Measurements from ENCODE around the gene CREB3L4. TPM values are rescaled to one million over a fixed set of nuclear protein-coding genes. Genes with fewer than 3 reads are reported as not detected.

CREB3L4 gene, protein sequence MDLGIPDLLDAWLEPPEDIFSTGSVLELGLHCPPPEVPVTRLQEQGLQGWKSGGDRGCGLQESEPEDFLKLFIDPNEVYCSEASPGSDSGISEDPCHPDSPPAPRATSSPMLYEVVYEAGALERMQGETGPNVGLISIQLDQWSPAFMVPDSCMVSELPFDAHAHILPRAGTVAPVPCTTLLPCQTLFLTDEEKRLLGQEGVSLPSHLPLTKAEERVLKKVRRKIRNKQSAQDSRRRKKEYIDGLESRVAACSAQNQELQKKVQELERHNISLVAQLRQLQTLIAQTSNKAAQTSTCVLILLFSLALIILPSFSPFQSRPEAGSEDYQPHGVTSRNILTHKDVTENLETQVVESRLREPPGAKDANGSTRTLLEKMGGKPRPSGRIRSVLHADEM
- 4.4 and 6.5 TPM in 2 replicates for total RNA-seq (2012; rRNA removed)
- 8.3 and 9.8 TPM in 2 replicates for polyA plus RNA-seq (2012; rRNA removed)
- polyA plus RNA-seq (2012; cell fraction: cytosol; rRNA removed) = 5.0 and 5.8 TPM in 2 replicates
- 21.0 and 21.3 TPM in 2 replicates for polyA plus RNA-seq (2012; cell fraction: nucleus; rRNA removed; ENCODE audit: low replicate concordance)
- Bru-seq, nascent RNA = percentile 42 among the genes with signal in this experiment
- BruChase-seq, experiment 1, labeled RNA remaining after a 6-hour chase = percentile 48 among the genes with signal in this experiment
- BruChase-seq, experiment 2, labeled RNA remaining after a 2-hour chase = percentile 44 among the genes with signal in this experiment
- long read RNA-seq, partial matches to known transcripts = 2 of 5 reads
- long read RNA-seq, other reads (novel, unspliced or antisense) = 2 of 5 reads

- Histone ChIP-seq H3K4me2 (ENCODE audit: low read depth, low read length) (peak within 1 kb of the TSS; percentile 87), H2BK20ac (ENCODE audit: low read depth, low read length) (no peak within 1 kb of the TSS), H3K18ac (ENCODE audit: low read depth, low read length) (peak within 1 kb of the TSS; percentile 32; the same call in 1 of the 2 replicates), H4K5ac (ENCODE audit: low read depth, low read length) (peak within 1 kb of the TSS; percentile 46), H2BK5ac (ENCODE audit: low read depth, low read length, poor library complexity, severe bottlenecking) (peak within 1 kb of the TSS; percentile 76), H3K4ac (ENCODE audit: low read depth, low read length) (peak within 1 kb of the TSS; percentile 80), H3K4me3 (ENCODE audit: insufficient read depth, low read depth, low read length) (peak within 1 kb of the TSS; percentile 59), H2AK9ac (replicated peaks; ENCODE audit: low read depth, low read length, poor library complexity) (peak within 1 kb of the TSS; percentile 88), H3K79me1 (ENCODE audit: low read depth in 1 of 2, low read length in 2 of 2) (peaks cover 5 to 45% of the 10 kb centered on the region in 2 experiments; a peak in 3 of 4 replicates), H3K27me3 (ENCODE audit: control insufficient read depth, insufficient read depth, low read length) (no peaks in the 10 kb centered on the region), H4K91ac (ENCODE audit: insufficient read depth, low read depth, low read length) (peak within 1 kb of the TSS; percentile 69), H2BK120ac (ENCODE audit: low read depth, low read length) (peak within 1 kb of the TSS; percentile 21; the same call in 1 of the 2 replicates), H3K9ac (ENCODE audit: low read depth, low read length) (peak within 1 kb of the TSS; percentile 82), H3K23ac (ENCODE audit: low read depth, low read length) (peak within 1 kb of the TSS; percentile 70), H3K9me1 (ENCODE audit: insufficient read depth, low read length) (peaks cover 7% of the 10 kb centered on the region; the same call in 1 of the 2 replicates), H3K27ac (ENCODE audit: insufficient read depth, low read length) (peak within 1 kb of the TSS; percentile 77), H3K9me3 (ENCODE audit: control insufficient read depth, insufficient read depth, low read length) (no peaks in the 10 kb centered on the region), H3K36me3 (ENCODE audit: control insufficient read depth, insufficient read depth, low read length) (no peaks in the 10 kb centered on the region), H4K20me1 (ENCODE audit: insufficient read depth, low read length) (peaks cover 3% of the 10 kb centered on the region; the same call in 1 of the 2 replicates), H3K14ac (replicated peaks; ENCODE audit: low read depth, low read length) (peak within 1 kb of the TSS; percentile 66), H2BK15ac (ENCODE audit: low read depth, low read length) (no peak within 1 kb of the TSS), H3K56ac (ENCODE audit: extremely low read depth, insufficient read depth, low read length) (peak within 1 kb of the TSS; percentile 46), H4K8ac (ENCODE audit: low read depth in 2 of 2, low read length in 2 of 2) (peak within 1 kb of the TSS; percentile 25 to 93), H3K4me1 (ENCODE audit: control insufficient read depth, insufficient read depth, low read length) (peaks cover 3% of the 10 kb centered on the region; the same call in 1 of the 2 replicates), H2AK5ac (ENCODE audit: low read depth, low read length) (peak within 1 kb of the TSS; percentile 73), H2AFZ (replicated peaks; ENCODE audit: low read length, poor library complexity) (peak within 1 kb of the TSS; percentile 90)
- in situ Hi-C loops (cut with MboI; ENCODE audit: low sequenced_read_pairs) (loop anchor here (25.0 kb wide), 1 partner anchor 430 kb away; the partner anchor contains the start of genes S100A3, S100A4, S100A5 and S100A6), dilution Hi-C loops (cut with HindIII; ENCODE audit: low sequenced_read_pairs, unreplicated experiment) (no loop called here), intact Hi-C loops (cut with micrococcal nuclease) (no loop called here)
- ATAC-seq (ENCODE audit: low read depth) (peak; percentile 83), DNase-seq (peak; percentile 98)
- CTCF ChIA-PET = interaction anchor here (0.6 to 1.2 kb wide), 9 partner anchors 8 to 205 kb away, joined by 3 to 4 read pairs (median 3); partner anchors contain the start of genes JTB and RAB13
- no TSS peak for BruUV-seq (replicated peaks)
- POLR2A ChIA-PET (ENCODE audit: unreplicated experiment) = interaction anchor here (1.3 to 1.5 kb wide), 3 partner anchors 10 to 44 kb away, joined by 3 to 5 read pairs (median 3); partner anchors contain the start of genes JTB and RPS27
- WGBS, 2 experiments (ENCODE audit: extremely low coverage in 2 of 2, insufficient read length in 1 of 2) = 0% methylated on average over 34 of the region's 60 CpGs; no CpG with 5 or more reads in 1 of the 2 experiments
- TF ChIP-seq SMC3 (IDR thresholded peaks at IDR 0.05; ENCODE audit: low read depth, low read length) (no peak), CHD1 (IDR thresholded peaks at IDR 0.05; ENCODE audit: low read depth, low read length) (no peak), FOS (IDR thresholded peaks at IDR 0.05; ENCODE audit: low read depth, low read length) (peak; percentile 61; the same call in 1 of the 2 replicates), NFE2L2 (IDR thresholded peaks at IDR 0.05; ENCODE audit: low read depth, low read length) (no peak), MAZ (IDR thresholded peaks at IDR 0.05; ENCODE audit: borderline replicate concordance, low read depth, low read length) (peak; percentile 66; the same call in 1 of the 2 replicates), RAD21 (IDR thresholded peaks at IDR 0.05; ENCODE audit: low read length) (peak; percentile 19; the same call in 1 of the 2 replicates), RFX5 (IDR thresholded peaks at IDR 0.05; ENCODE audit: low read depth, low read length) (no peak), CEBPB (IDR thresholded peaks at IDR 0.05; ENCODE audit: low read depth, low read length) (no peak), USF2 (IDR thresholded peaks at IDR 0.05; ENCODE audit: low read depth, low read length) (peak; percentile 95), MAFK (IDR thresholded peaks at IDR 0.05; ENCODE audit: low read depth, low read length) (no peak)
Observed at GRCh38 chr1:153967107-153967999, at the start of gene CREB3L4. Gene CREB3L4, plus strand, starts transcription at chr1:153967902. Its CDS starts 624 bp downstream, at chr1:153968526.
